Muscle of back (tissue), 10 donors: ENCODE data around the gene ZNF430. TPM values are rescaled to one million over a fixed set of nuclear protein-coding genes. Genes with fewer than 3 reads are reported as not detected.

Experiments used
- polyA plus RNA-seq, 10 donors: library from polyadenylated mRNA; unstranded; fragments of 120-200 nt; gene quantifications; one replicate each; pipeline ENCODE4 v1.2.1, GENCODE V29; 2013; ENCODE audit not compliant: insufficient read length in 10 of 10

The ZNF430 gene
- polyA plus RNA-seq, 10 donors, result 4.7 to 8.9 (median 7.5) TPM

Other genes starting within 250 kb of the ZNF430 start
- 1 to 10 TPM; 1.3 to 2.8 (median 2.1) TPM for gene ZNF66, start 244.4 kb upstream of the ZNF430 start, polyA plus RNA-seq
- gene ZNF85, start 97.4 kb upstream of the ZNF430 start, polyA plus RNA-seq, result 10 to 100 TPM in 6 of 10 donors, 1 to 10 TPM in 4; 6.2 to 12.2 (median 10.3) TPM
- gene ZNF714, start 61.5 kb downstream of the ZNF430 start, polyA plus RNA-seq, result 10 to 100 TPM in 4 of 10 donors, 1 to 10 TPM in 6; 4.4 to 12.6 (median 9.7) TPM
- gene ZNF431, start 121.4 kb downstream of the ZNF430 start, polyA plus RNA-seq, result 10 to 100 TPM; 13.4 to 27.2 (median 20.9) TPM